Neural crest cell (in vitro differentiated cells): ENCODE results near the gene TMEM33. TPM values are rescaled to one million over a fixed set of nuclear protein-coding genes. Genes with fewer than 3 reads are reported as not detected.

Experiments
- DNase-seq: peaks from one replicate; pipeline ENCODE4 v3.0.0; 2021; ENCODE audit warnings: low read depth, mixed read lengths, low spot score
- H3K27ac Mint-ChIP-seq: one replicate; pipeline ENCODE4 v1.8.0; 2021; ENCODE audit warnings: mild to moderate bottlenecking, mixed read lengths; ENCODE audit not compliant: unreplicated experiment
- H3K27me3 Mint-ChIP-seq: 2 replicates; pipeline ENCODE4 v1.8.0; 2021; ENCODE audit warnings: low read depth, mild to moderate bottlenecking, mixed read lengths
- H3K36me3 Mint-ChIP-seq: 2 replicates; pipeline ENCODE4 v1.8.0; 2021; ENCODE audit warnings: low read depth, mild to moderate bottlenecking, mixed read lengths
- H3K4me1 Mint-ChIP-seq: 2 replicates; pipeline ENCODE4 v1.8.0; 2021; ENCODE audit warnings: mixed read lengths
- H3K4me3 Mint-ChIP-seq: one replicate; pipeline ENCODE4 v1.8.0; 2021; ENCODE audit warnings: mild to moderate bottlenecking, mixed read lengths
- H3K9me3 Mint-ChIP-seq: 2 replicates; pipeline ENCODE4 v1.8.0; 2021; ENCODE audit warnings: mixed read lengths
- CTCF ChIP-seq: fragments of 200-600 bp; sonication (generic); conservative IDR thresholded peaks from 2 replicates; pipeline ENCODE4 v1.5.0; 2021; ENCODE audit warnings: antibody characterized with exemption, mild to moderate bottlenecking
- total RNA-seq: library from RNA; stranded (reverse); gene quantifications from 2 replicates; pipeline ENCODE4 v1.2.1, GENCODE V29; 2021

TMEM33 gene
- total RNA-seq, 1 donor from 2014 or later = 73.9 TPM

- Mint-ChIP-seq H3K4me3 (peak within 1 kb of the TSS; percentile 99), H3K27me3 (no peaks in the 10 kb centered on the region), H3K36me3 (no peaks in the 10 kb centered on the region), H3K9me3 (no peaks in the 10 kb centered on the region), H3K27ac (peak within 1 kb of the TSS; percentile 88), H3K4me1 (peaks cover 30% of the 10 kb centered on the region)
- peak; percentile 87 for DNase-seq
- TF ChIP-seq CTCF = peak; percentile 65
Measured at GRCh38 chr4:41990365-41991111, 55.3 kb downstream of the TMEM33 start, which contains the start of gene SLC30A9. Gene SLC30A9, plus strand, starts transcription at chr4:41990530. Its CDS starts 122 bp downstream, at chr4:41990652.

GRCh38 chr4:41991916-41992767 lies 56.9 kb downstream of the TMEM33 start:
- Mint-ChIP-seq H3K27ac (no peak overlapping the region), H3K9me3 (no peaks in the 10 kb centered on the region), H3K36me3 (no peaks in the 10 kb centered on the region), H3K4me3 (peak overlapping the region; percentile 99), H3K27me3 (no peaks in the 10 kb centered on the region), H3K4me1 (peaks cover 30% of the 10 kb centered on the region)
- no peak for DNase-seq
- no peak for TF ChIP-seq CTCF

- Mint-ChIP-seq H3K27ac (no peak overlapping the region), H3K4me3 (no peak overlapping the region), H3K9me3 (no peaks in the 10 kb centered on the region), H3K27me3 (no peaks in the 10 kb centered on the region), H3K36me3 (no peaks in the 10 kb centered on the region), H3K4me1 (peaks cover 30% of the 10 kb centered on the region)
- TF ChIP-seq CTCF = no peak
- no peak for DNase-seq
Measured at GRCh38 chr4:41992967-41993857, 58.0 kb downstream of the TMEM33 start.

GRCh38 chr4:41994461-41994985 lies 59.3 kb downstream of the TMEM33 start:
- H3K27me3 Mint-ChIP-seq = no peaks in the 10 kb centered on the region
- H3K4me1 Mint-ChIP-seq = peaks cover 26% of the 10 kb centered on the region
- H3K4me3 Mint-ChIP-seq = peak overlapping the region; percentile 46
- H3K27ac Mint-ChIP-seq = no peak overlapping the region
- no peaks in the 10 kb centered on the region for H3K9me3 Mint-ChIP-seq
- H3K36me3 Mint-ChIP-seq = no peaks in the 10 kb centered on the region
- no peak for DNase-seq
- no peak for TF ChIP-seq CTCF

GRCh38 chr4:41998019-41998418 lies 62.8 kb downstream of the TMEM33 start:
- Mint-ChIP-seq H3K4me1 (no peaks in the 10 kb centered on the region), H3K9me3 (no peaks in the 10 kb centered on the region), H3K4me3 (no peak overlapping the region), H3K36me3 (no peaks in the 10 kb centered on the region), H3K27me3 (no peaks in the 10 kb centered on the region), H3K27ac (no peak overlapping the region)
- TF ChIP-seq CTCF = no peak
- DNase-seq = no peak
